ENCODE data around the gene SYNPR. TPM values are rescaled to one million over a fixed set of nuclear protein-coding genes. Genes with fewer than 3 reads are reported as not detected.
A peak's percentile ranks its signal among the peaks of the same experiment; 100 is the strongest.

SYNPR gene
- polyA plus RNA-seq, 1 experiment, result not detected

DNA sequence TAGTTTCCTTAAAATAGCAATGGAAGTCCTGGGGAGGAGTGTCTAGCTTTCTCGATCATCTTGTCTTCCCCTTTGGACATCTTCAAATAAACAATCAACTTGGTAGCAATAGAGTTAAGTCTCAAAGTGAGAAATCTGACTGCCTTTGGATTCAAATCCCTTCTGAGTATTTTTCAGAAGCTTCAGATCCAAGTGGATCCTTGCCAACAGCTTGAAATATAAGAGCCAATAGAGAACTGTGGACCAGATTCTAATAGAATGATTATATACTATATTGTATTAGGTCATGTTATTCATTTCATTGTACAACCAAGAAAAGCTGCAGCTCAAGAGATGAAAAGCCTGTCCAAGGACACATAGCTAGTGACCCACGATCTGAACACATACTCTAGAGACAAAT is 60.2 kb downstream of the SYNPR start:
- TF ChIP-seq CTCF (IDR thresholded peaks at IDR 0.05; ENCODE audit: insufficient read depth, low read depth, low read length), result no peak
- POLR2A ChIA-PET, result no interaction called here
- Histone ChIP-seq H3K27me3 (ENCODE audit: control insufficient read depth, insufficient read depth, low read length) (no peaks in the 10 kb centered on the region; the same call in 1 of the 2 replicates), H3K36me3 (ENCODE audit: control insufficient read depth, insufficient read depth, low read length) (no peaks in the 10 kb centered on the region), H3K4me3 (ENCODE audit: low read depth, low read length) (no peak overlapping the region)
- CTCF ChIA-PET, result interaction anchor here (1.0 kb wide), 1 partner anchor 11 kb away, joined by 3 read pairs; no protein-coding TSS in a partner anchor
- no peak for DNase-seq (ENCODE audit: low read depth)

DNA sequence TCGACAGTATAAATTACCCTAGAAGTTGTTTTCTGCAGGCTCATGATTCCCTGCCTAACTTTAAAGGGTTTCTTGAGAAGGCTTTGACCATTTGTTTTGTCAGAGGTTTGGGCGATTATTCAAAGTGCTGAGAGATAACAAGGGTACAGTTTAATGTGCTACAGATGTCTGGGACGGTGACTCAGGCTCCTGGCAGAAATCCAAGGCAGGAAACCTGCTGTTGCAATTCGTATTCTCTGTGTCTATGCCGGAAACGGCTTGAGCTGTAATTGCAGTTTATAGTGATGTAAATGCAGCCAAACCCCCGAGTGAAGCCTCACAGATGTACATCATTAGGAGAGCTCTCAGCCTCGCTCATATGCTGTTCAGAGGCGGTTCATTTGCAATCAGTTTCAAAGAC is 65.6 kb downstream of the SYNPR start:
- peak; percentile 97 for DNase-seq (ENCODE audit: low read depth)
- CTCF ChIA-PET, result interaction anchor here (0.7 to 3.8 kb wide), 5 partner anchors 8 to 885 kb away, joined by 3 to 26 read pairs (median 4); partner anchors contain the start of gene C3orf49
- POLR2A ChIA-PET, result interaction anchor here (0.6 to 0.9 kb wide), 2 partner anchors 44 to 1154 kb away, joined by 3 to 12 read pairs; no protein-coding TSS in a partner anchor

GRCh38 chr3:63344661-63345060 is 66.6 kb downstream of the SYNPR start:
- ChIA-PET POLR2A (no interaction called here), CTCF (interaction anchor here (0.6 to 3.8 kb wide), 2 partner anchors 299 to 474 kb away, joined by 4 to 26 read pairs; partner anchors contain the start of gene C3orf49)
- Histone ChIP-seq H3K36me3 (ENCODE audit: control insufficient read depth, insufficient read depth, low read length) (no peaks in the 10 kb centered on the region), H3K4me3 (ENCODE audit: low read depth, low read length) (no peak overlapping the region), H3K27me3 (ENCODE audit: control insufficient read depth, insufficient read depth, low read length) (peaks cover 2% of the 10 kb centered on the region)
- no peak for DNase-seq (ENCODE audit: low read depth)
- TF ChIP-seq CTCF (IDR thresholded peaks at IDR 0.05; ENCODE audit: insufficient read depth, low read depth, low read length), result no peak

More for the DNA sequence above, 65.6 kb downstream of the SYNPR start:
- no peaks in the 10 kb centered on the region for H3K36me3 ChIP-seq (ENCODE audit: control insufficient read depth, insufficient read depth, low read length)
- peaks cover 2% of the 10 kb centered on the region for H3K27me3 ChIP-seq (ENCODE audit: control insufficient read depth, insufficient read depth, low read length)
- no peak overlapping the region for H3K4me3 ChIP-seq (ENCODE audit: low read depth, low read length)
- no peak for TF ChIP-seq CTCF (IDR thresholded peaks at IDR 0.05; ENCODE audit: insufficient read depth, low read depth, low read length)

GRCh38 chr3:63349583-63350573 is 71.8 kb downstream of the SYNPR start:
- no peaks in the 10 kb centered on the region for H3K36me3 ChIP-seq (ENCODE audit: control insufficient read depth, insufficient read depth, low read length)
- no peak overlapping the region for H3K4me3 ChIP-seq (ENCODE audit: low read depth, low read length)
- peaks cover 2% of the 10 kb centered on the region; the same call in 1 of the 2 replicates for H3K27me3 ChIP-seq (ENCODE audit: control insufficient read depth, insufficient read depth, low read length)
- peak; percentile 86 for TF ChIP-seq CTCF (IDR thresholded peaks at IDR 0.05; ENCODE audit: insufficient read depth, low read depth, low read length)
- ChIA-PET POLR2A (no interaction called here), CTCF (interaction anchor here (0.5 to 7.6 kb wide), 53 partner anchors 9 to 1180 kb away, joined by 3 to 207 read pairs (median 3); partner anchors contain the start of genes C3orf49, PSMD6 and SCAANT1)
- DNase-seq (ENCODE audit: low read depth), result no peak
